HG03342 (cell line): ENCODE results near the gene CLDN18.

ENCODE experiments used
- ATAC-seq: cut with Tn5 transposase; IDR thresholded peaks from one replicate; pipeline ENCODE4 v1.9.1; 2021; ENCODE audit warnings: mild to moderate bottlenecking, moderate library complexity; ENCODE audit not compliant: unreplicated experiment

CLDN18 gene

DNA sequence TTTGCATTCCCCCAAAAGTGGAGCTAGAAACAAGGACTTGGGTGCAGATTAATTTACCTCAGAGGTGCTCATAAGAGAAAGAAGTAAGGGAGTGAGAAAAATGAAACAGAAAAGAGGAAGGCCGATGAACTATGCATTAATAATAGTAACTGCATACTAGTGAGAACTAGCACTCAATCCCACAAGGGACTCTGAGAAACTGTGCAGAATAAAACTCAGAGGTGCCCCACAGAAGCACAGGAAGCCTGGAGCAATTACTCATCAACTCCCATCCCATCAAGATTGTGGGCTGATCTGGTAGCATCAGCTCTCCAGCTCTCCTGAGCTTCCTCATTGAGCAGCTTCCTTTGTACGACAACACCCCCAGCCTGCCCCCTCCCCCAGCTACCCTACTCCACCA is 50.8 kb downstream of the CLDN18 start:
- ATAC-seq, result peak; percentile 56

DNA sequence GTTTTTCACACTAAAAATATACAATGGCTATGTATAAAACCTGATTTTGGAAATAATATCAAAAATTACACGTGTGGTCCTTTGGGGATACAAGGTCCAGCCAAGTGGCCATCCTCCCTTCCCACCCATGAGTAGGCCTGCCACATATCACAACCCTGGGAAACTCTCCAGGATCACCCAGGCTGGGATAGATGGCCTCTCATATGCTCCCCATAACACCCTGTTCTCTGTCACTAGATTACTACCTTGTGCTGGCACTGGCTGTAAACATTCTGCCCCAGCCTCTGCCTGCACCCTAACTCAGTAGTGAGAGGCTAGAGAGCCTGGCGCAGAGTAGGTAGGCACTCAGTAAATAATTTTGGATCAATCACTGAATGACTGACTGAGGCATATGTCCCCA is 52.1 kb downstream of the CLDN18 start:
- ATAC-seq, result no peak

DNA sequence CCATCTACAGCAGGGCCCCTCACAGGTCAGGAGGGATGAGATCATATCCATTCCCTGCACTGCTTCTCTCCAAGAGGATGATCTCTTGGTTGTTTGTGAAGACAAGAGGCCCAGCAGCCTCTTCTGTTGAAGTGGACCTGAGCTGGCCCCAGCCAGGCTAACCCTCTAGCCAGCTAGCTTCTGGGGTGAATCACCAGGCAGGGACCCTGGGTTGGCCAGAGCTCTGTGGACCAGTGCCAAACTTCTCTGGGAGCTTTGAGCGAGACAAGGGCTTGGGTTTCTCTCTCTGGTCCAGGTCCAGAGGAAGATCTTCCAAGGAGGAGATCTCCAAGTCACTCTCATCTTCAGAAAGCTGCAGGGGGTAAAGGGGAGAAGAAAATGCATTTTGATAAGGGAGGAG is 52.7 kb downstream of the CLDN18 start:
- no peak for ATAC-seq

DNA sequence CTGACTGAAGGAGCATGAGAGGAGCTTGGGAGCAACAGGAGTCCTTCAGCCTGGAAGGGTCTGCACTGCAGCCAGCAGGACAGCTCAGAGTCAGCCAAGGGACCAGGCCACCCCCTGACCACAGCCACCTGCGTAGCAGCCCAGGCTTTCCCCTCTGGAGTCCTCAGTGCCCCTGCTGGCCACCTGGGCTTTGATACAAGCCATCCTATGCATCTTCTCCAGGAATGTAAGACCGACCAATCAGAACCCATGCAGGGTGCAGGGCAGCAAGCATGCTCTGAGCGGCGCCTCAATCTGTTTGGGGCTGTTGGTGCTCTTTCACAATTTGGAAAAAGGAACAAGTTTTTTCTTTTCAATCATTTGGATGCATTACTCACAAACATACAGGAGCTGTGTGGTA is 53.5 kb downstream of the CLDN18 start:
- no peak for ATAC-seq

DNA sequence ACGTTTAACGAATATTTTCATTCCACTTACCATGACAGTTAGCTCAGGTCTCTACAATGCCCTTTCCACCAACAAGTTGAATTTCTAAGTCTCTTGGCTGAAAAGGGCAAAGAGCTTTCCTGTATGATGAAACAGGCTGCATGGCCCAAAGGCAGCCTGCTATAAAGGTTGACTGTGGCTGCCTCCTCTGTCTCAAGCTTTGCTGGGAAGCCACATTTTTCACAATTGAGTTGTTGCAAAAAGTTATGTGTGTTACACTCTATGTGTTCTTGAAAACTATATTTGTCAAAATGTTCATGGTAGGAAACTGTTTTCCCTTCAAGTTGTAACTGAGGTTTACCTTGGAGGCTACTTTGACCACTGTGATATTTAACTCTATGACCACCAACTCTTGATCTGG is 56.0 kb downstream of the CLDN18 start:
- ATAC-seq, result peak; percentile 5

DNA sequence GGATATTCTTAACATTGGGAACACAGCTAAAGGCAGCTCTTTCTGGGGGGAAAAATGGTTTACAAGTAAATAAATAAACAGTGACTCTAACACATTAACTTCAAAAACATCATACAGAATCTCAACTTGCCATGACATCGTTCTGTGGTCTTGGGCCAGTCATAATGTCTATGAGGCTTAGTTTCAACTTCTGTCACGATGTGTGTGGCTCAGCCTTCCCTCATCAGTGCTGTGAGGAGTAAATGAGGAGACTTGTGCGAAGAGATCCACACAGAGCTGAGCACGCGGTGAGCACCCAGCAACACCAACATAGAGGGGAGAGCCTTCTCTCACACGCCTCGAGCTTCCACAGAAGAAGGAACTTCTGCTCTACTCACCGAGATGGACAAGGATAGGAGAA is 56.4 kb downstream of the CLDN18 start:
- ATAC-seq, result peak; percentile 83

DNA sequence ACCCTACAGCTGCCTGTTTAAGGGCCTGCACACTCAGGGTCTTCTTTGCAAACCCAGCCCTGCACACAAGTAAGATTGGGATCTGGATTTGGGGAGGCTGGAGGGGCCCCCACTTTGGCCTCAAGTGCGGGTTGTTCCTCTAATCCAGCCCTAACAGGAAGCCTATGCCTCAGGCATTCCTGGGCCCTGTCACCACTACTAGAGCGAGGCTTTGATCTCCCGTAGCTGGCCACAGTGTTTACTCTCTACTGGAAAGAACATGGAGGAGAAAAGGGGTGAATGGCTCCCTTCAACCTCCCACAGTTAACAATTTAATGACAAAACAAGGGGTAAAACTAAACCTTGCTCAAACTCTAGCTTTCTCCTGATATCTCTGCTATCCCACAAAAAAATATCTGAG is 57.0 kb downstream of the CLDN18 start:
- no peak for ATAC-seq

DNA sequence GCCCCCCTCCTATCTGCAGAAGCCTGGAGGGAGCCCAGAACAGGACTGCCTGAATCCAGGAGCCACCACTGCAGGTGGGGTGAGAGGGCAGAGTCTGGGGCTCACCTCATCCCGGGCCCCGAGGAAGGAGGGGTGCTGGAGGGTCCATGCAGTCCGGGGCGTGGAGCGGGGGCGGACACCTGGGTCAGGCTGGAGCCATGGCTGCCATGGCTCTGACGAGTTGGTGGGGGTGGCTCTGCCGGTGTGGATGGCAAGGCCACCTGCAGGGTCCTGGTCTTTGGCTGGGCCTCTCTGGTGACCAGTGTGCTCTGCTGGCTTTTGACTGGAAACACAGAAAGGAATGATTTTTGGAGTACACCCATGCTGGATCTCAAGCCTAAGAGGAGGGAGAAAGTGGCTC is 58.1 kb downstream of the CLDN18 start:
- ATAC-seq, result no peak

DNA sequence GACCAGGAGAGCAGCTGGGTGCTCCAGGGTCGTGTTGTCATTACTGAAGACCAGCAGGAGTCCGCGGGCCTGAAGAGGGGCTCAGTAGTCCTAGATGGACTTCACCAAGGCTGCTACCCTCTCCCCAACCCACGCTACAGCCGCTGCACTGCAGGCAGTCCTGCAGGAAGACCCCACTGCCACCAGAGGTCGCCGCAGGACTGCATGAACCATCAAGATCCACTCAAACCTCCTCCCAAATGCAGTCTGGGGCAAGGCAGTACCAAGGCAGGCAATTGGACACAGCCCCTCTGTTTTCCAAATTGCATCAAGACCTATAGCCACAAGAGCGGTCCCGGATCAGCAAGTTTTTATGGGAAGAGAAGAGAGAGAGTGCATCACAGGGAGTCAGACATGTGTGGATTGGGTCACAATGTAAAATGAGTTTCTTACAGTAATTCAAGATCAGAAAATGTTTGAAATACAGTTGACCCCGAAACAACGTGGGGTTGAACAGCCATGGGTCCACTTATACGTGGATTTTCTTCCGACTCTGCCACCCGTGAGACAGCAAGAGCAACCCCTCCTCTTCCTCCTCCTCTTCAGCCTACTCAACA is 58.7 kb downstream of the CLDN18 start:
- peak; percentile 69 for ATAC-seq

DNA sequence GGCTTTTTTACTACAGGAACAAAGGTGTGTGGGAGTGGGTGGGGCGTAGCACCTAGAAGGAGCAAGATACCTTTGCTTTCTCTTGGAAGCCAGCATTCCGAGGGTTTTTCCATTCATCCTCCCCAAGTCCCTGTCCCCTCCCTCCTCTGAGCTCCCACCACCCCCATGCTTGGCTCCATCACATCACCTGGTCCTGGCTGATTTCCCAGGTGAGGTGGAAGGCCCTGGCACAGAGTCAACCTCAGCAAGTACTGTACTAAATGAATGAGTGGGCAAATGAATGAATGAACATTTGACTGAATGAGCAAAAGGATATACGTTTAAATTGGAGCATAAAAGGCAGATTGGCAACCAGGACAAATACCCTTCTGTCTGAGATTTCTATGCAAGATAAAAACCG is 60.0 kb downstream of the CLDN18 start:
- ATAC-seq, result no peak

DNA sequence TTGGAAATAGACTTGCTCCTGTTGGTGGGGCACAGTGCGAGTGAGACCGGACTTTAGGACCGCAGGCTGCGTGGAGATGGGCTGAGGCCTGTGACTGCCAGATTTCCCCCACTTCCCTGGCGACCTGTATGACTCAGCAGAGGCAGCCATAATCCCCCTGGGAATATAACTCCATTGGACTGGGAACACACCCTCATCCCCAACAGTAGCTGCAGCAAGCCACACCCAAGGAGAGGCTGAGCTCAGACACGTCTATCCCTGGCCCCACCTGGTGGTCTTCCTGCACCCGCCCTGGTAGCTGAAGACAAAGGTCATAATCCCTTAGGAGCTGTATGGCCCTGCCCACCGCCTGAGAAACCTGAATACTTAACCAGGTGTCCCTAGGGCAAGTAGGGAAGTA is 62.8 kb downstream of the CLDN18 start:
- ATAC-seq, result no peak

DNA sequence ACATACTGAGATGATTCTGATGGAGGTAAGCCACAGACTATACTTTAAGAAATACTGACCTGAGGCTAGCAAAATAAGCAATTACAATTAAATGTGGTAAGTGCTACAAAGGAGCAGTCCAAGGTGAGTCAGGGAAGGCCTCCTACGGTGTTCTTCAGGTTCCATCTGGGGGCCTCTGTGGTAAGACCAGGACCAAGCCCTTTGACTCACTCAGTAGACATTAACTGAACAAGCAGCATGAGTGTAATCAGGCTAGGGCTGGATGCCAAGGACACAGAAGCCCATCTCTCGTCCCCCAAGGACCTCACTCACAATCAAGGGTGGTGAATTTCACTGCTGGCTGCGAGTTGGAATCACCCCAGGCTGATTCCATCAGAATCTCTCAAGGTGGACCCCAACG is 68.1 kb downstream of the CLDN18 start:
- no peak for ATAC-seq

DNA sequence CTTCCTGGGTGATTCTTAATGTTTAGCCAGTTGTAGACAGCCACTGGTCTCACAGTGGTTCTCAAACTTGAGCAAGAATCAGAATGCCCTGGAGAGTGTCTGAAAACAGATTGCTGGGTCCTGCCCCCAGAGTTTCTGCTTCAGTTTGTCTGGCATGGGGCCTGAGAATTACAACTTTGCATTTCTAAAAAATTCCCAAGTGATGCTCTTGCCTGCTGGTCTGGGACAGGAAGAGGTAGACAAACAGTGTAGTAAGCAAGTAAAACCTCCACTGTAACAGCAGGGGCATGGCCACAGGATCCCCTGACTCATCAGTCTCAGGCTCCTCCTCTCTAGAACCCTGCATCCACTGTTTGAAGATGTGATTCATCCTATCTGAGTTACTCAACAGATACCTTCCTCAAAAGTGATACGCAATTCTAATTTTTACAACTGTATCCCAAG is 69.0 kb downstream of the CLDN18 start:
- ATAC-seq, result no peak

DNA sequence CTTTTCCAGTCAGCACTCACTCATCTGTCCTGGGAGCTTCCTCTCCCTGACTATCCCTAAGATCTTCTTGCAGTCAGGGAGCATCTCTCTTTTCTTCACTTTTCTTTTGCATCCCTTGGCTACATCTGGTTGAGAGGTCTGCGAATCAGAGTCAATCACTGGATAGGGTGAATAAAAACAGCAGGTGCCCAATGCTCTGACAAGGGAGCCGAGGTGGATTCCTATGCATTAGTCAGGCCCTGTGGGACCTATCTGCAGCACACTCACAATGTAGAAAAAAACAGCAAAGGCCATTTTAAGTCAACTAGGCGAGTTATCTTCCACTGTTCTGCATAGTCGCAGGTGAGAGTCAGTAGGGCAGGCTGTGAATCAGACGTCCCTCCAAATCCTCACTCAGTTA is 69.9 kb downstream of the CLDN18 start:
- no peak for ATAC-seq

DNA sequence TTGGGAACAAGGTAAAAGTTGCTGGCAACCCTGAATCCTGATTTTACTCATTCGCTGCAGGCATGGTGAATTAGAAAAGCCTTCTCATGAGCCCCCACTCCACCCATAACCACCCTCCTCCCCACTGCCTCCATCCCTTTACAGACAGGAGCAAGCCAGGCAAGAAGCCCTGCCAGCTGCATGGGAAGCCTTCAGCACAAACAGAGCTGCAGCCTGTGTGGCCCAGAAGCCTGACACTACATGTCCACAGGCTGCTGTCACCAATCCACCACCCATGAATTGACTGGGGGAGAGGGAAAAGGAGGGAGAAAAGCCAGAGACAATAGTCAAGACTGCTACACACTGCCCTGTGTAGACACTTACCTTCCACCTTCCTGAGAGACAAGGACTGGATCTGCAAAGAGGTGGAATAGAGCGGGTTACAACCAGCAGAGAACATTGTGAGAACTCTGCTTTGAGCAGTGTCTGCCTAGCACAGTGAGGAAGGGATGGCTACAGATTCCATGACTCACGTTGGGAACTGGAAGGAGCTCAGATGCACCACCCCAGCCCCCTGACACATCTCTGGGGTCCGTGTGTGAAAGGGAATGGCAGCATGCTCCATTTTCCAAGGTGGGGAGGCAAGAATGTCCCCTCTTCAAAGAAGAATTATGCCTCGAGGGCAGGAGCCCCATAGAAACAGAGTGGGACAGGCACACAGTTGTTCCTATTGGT is 71.6 kb downstream of the CLDN18 start:
- no peak for ATAC-seq

DNA sequence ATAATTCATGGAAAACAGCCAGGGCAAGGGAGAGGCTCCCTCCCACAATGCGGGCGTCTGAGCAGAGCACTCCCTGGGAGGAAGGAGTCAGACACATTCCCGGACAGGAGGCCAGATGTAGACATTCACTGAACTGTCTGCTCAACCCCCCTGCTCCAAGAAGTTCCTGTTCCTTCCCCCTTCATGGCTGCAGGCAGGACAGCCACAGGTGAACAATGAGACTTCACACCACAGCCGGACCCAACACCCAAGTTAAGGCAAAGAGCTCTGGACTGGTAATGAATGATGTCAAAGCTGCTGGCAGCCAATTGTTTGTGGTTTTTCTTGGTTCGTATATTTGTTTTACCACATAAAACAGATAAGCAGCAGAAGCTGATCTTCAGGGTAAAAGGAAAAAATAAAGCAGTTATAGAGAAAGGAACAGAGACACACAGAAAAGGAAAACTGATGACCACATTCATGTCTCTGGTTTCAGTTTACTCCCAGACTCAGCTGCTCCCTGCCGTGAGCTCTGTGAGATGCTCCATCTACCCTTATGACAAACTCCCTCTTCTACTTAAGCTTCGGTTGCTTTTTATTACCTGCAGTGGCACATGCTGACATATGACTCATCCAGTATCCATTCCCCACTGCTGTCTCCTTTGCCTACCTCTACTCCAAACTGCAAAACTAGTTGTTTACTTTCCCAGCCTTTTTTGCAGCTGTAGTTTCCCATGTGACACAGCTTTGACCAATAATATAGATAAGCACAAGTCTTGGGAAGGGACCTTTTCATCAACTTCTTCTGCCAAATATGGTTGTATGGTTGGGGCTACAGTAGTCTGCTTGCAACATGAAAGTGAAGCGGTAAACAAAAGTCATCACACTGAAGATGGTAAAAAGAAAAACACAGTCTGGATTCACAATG is 72.4 kb downstream of the CLDN18 start:
- ATAC-seq, result no peak

DNA sequence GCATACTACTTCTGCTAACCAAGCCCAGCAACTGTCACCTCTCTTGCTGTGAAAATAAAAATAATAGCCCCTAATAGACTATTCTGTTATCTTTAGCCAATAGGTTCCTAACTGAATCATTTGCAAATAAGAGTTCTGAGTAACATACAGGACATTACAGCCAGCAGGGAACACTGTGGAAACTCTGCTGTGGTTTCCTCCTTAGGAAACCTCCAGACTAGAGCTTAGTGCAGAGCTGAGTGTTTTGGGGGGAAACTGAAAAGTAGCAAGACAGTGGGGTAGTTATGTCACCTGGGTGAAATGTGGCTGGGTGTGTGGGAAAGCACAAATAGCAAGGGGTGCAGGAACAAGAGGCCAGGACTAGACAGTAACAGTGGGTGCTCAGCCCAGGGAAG is 73.0 kb downstream of the CLDN18 start:
- no peak for ATAC-seq
